H1 (cell line): ENCODE measurements around the gene HBS1L. TPM values are rescaled to one million over a fixed set of nuclear protein-coding genes. Genes with fewer than 3 reads are reported as not detected.

ENCODE experiments used
- CTCF ChIA-PET: fragments of 300-600 bp; sonication (Branson Sonifier 250); formaldehyde crosslinking; loops from one replicate; lab custom pipeline; 2021; ENCODE audit not compliant: partially characterized antibody; lab: Charles Lee
- POLR2A ChIA-PET: fragments of 300-600 bp; sonication (Branson Sonifier 250); formaldehyde crosslinking; loops from one replicate; lab custom pipeline; 2021; ENCODE audit warnings: inconsistent platforms; ENCODE audit not compliant: partially characterized antibody; lab: Charles Lee
- DNase-seq, 2 experiments: peaks; one replicate each; pipeline versions ENCODE4 v3.0.0 to v3.0.0-alpha.2; 2010 to 2022; ENCODE audit warnings: low spot score in 2 of 2, low read depth in 1 of 2, mixed read lengths in 1 of 2
- FAIRE-seq: peaks from 2 replicates; lab custom pipeline; 2011; peaks lifted over from hg19 to GRCh38; lab: Jason Lieb, UNC
- H2AFZ ChIP-seq: 2 replicates; pipeline ENCODE4 v1.8.1; 2012; ENCODE audit warnings: low read length, inconsistent platforms
- H2AK5ac ChIP-seq: 2 replicates; pipeline ENCODE4 v1.6.1; 2013; ENCODE audit warnings: low read depth, low read length
- H2BK120ac ChIP-seq: replicated peaks from 2 replicates; pipeline ENCODE3; 2013; ENCODE audit warnings: low read depth, low read length, inconsistent platforms
- H2BK12ac ChIP-seq: 2 replicates; pipeline ENCODE4 v1.6.1; 2013; ENCODE audit warnings: low read depth, low read length
- H2BK15ac ChIP-seq: 2 replicates; pipeline ENCODE4 v1.6.1; 2013; ENCODE audit warnings: low read length
- H2BK20ac ChIP-seq: 2 replicates; pipeline ENCODE4 v1.6.1; 2013; ENCODE audit warnings: low read length
- H2BK5ac ChIP-seq: 2 replicates; pipeline ENCODE4 v1.6.1; 2013; ENCODE audit warnings: low read depth, low read length
- H3K14ac ChIP-seq: 2 replicates; pipeline ENCODE4 v1.6.1; 2013; ENCODE audit warnings: inconsistent platforms; ENCODE audit not compliant: insufficient read length
- H3K18ac ChIP-seq: 2 replicates; pipeline ENCODE4 v1.6.1; 2013; ENCODE audit warnings: low read length; ENCODE audit errors: extremely low read depth
- H3K23ac ChIP-seq: 2 replicates; pipeline ENCODE4 v1.6.1; 2013; ENCODE audit warnings: inconsistent platforms; ENCODE audit not compliant: insufficient read length
- H3K23me2 ChIP-seq: 2 replicates; pipeline ENCODE4 v1.6.1; 2013; ENCODE audit warnings: low read depth, low read length
- H3K27ac ChIP-seq: 2 replicates; pipeline ENCODE4 v1.6.1; 2011; ENCODE audit warnings: low read depth, low read length, inconsistent platforms
- H3K27me3 ChIP-seq, 4 experiments: replicated peaks in 1 of 4; 1 replicate in 1 of 4; 2 replicates in 3 of 4; pipeline versions ENCODE4 v1.6.1 to v1.8.1; 2011 to 2013; ENCODE audit warnings: low read length in 3 of 4, mild to moderate bottlenecking in 3 of 4, inconsistent platforms in 2 of 4, mixed read lengths in 2 of 4, moderate library complexity in 1 of 4; ENCODE audit not compliant: control insufficient read depth in 3 of 4, insufficient read depth in 3 of 4; ENCODE audit errors: extremely low read depth in 1 of 4
- H3K36me3 ChIP-seq, 4 experiments: 2 replicates each; pipeline versions ENCODE4 v1.6.1 to v1.8.1; 2011 to 2013; ENCODE audit warnings: mild to moderate bottlenecking in 4 of 4, low read length in 3 of 4, moderate library complexity in 2 of 4, control low read depth in 1 of 4, inconsistent platforms in 1 of 4; ENCODE audit not compliant: insufficient read depth in 4 of 4, control insufficient read depth in 2 of 4
- H3K4ac ChIP-seq: replicated peaks from 2 replicates; pipeline ENCODE3; 2013; ENCODE audit warnings: low read length, low read depth, mixed read lengths, inconsistent platforms; ENCODE audit not compliant: insufficient read length
- H3K4me1 ChIP-seq, 4 experiments: replicated peaks in 1 of 4; 1 replicate in 1 of 4; 2 replicates in 3 of 4; pipeline versions ENCODE4 v1.6.1 to v1.8.1; 2011 to 2013; ENCODE audit warnings: low read length in 3 of 4, inconsistent platforms in 2 of 4, mixed read lengths in 1 of 4; ENCODE audit not compliant: insufficient read depth in 4 of 4, control insufficient read depth in 3 of 4
- H3K4me2 ChIP-seq, 2 experiments: 2 replicates each; pipeline versions ENCODE4 v1.6.1 to v1.8.1; 2011 to 2013; ENCODE audit warnings: low read depth in 2 of 2, low read length in 2 of 2, control low read depth in 1 of 2, inconsistent platforms in 1 of 2, mild to moderate bottlenecking in 1 of 2; ENCODE audit not compliant: insufficient read depth in 1 of 2
- H3K4me3 ChIP-seq, 4 experiments: fragments of 200-600, 300-600 bp in 1 of 4; sonication (generic), shearing (Covaris generic), sonication (Bioruptor Twin) in 1 of 4; 2 replicates each; pipeline versions ENCODE4 v1.5.1 to v1.8.1; 2011 to 2016; ENCODE audit warnings: low read length in 4 of 4, low read depth in 3 of 4, control low read depth in 2 of 4, inconsistent platforms in 2 of 4, mild to moderate bottlenecking in 2 of 4, mixed read lengths in 1 of 4, moderate library complexity in 1 of 4; ENCODE audit not compliant: insufficient read depth in 2 of 4; ENCODE audit errors: extremely low read depth in 1 of 4
- H3K56ac ChIP-seq: replicated peaks from 2 replicates; pipeline ENCODE3; 2013; ENCODE audit warnings: low read depth, mild to moderate bottlenecking, mixed read lengths, low read length, inconsistent platforms; ENCODE audit not compliant: insufficient read length
- H3K79me1 ChIP-seq: 2 replicates; pipeline ENCODE4 v1.6.1; 2013; ENCODE audit warnings: low read depth, low read length, control low read depth
- H3K79me2 ChIP-seq, 2 experiments: 2 replicates each; pipeline versions ENCODE4 v1.6.1 to v1.8.1; 2012 to 2013; ENCODE audit warnings: low read length in 2 of 2, mild to moderate bottlenecking in 2 of 2, inconsistent platforms in 1 of 2; ENCODE audit not compliant: insufficient read depth in 2 of 2, control insufficient read depth in 1 of 2
- H3K9ac ChIP-seq, 4 experiments: replicated peaks in 1 of 4; 1 replicate in 1 of 4; 2 replicates in 3 of 4; pipeline versions ENCODE4 v1.6.1 to v1.8.1; 2011 to 2013; ENCODE audit warnings: low read depth in 3 of 4, low read length in 3 of 4, control low read depth in 2 of 4, mild to moderate bottlenecking in 2 of 4, moderate library complexity in 2 of 4, inconsistent platforms in 1 of 4; ENCODE audit errors: extremely low read depth in 1 of 4
- H3K9me3 ChIP-seq, 2 experiments: 2 replicates each; pipeline versions ENCODE4 v1.6.1 to v1.8.1; 2012 to 2013; ENCODE audit warnings: mild to moderate bottlenecking in 2 of 2, moderate library complexity in 2 of 2, control low read depth in 1 of 2, inconsistent platforms in 1 of 2, low read depth in 1 of 2, low read length in 1 of 2, mixed read lengths in 1 of 2; ENCODE audit not compliant: insufficient read depth in 2 of 2
- H4K20me1 ChIP-seq, 2 experiments: replicated peaks in 1 of 2; 2 replicates each; pipeline versions ENCODE3 to v1.8.1; 2011 to 2013; ENCODE audit warnings: inconsistent platforms in 2 of 2, low read length in 2 of 2, mild to moderate bottlenecking in 1 of 2; ENCODE audit not compliant: insufficient read depth in 2 of 2, control insufficient read depth in 1 of 2
- H4K5ac ChIP-seq: 2 replicates; pipeline ENCODE4 v1.6.1; 2013; ENCODE audit warnings: low read length, low read depth, mixed read lengths, inconsistent platforms; ENCODE audit not compliant: insufficient read length
- H4K8ac ChIP-seq: 2 replicates; pipeline ENCODE4 v1.8.0; 2013; ENCODE audit warnings: mild to moderate bottlenecking, moderate library complexity, low read length, inconsistent platforms; ENCODE audit not compliant: insufficient read depth; ENCODE audit errors: extremely low read depth
- H4K91ac ChIP-seq: replicated peaks from 2 replicates; pipeline ENCODE3; 2013; ENCODE audit warnings: low read length, mixed read lengths, inconsistent platforms; ENCODE audit not compliant: insufficient read length
- ATF2 ChIP-seq: IDR thresholded peaks from 2 replicates; pipeline ENCODE4 v1.6.1; 2012; ENCODE audit warnings: low read length, inconsistent platforms
- E2F6 ChIP-seq: IDR thresholded peaks from 2 replicates; pipeline ENCODE4 v1.6.1; 2012; ENCODE audit warnings: inconsistent platforms
- HDAC2 ChIP-seq, 2 experiments: fragments of 300-600 bp in 1 of 2; sonication (generic) in 1 of 2; IDR thresholded peaks; 2 replicates each; pipeline ENCODE4 v1.6.1; 2011 to 2012; ENCODE audit warnings: low read depth in 2 of 2, low read length in 2 of 2, mild to moderate bottlenecking in 2 of 2, moderate library complexity in 2 of 2, borderline replicate concordance in 1 of 2, inconsistent platforms in 1 of 2
- RXRA ChIP-seq: IDR thresholded peaks from 2 replicates; pipeline ENCODE4 v1.6.1; 2011; ENCODE audit warnings: low read depth, mild to moderate bottlenecking, low read length, moderate library complexity; ENCODE audit not compliant: insufficient read depth
- WGBS, 2 experiments: shearing (Covaris generic) in 1 of 2; methylation state at CpG; one replicate each; pipeline versions ENCODE4 v1.1.6 to v1.1.7; 2013 to 2015; ENCODE audit warnings: low lambda C conversion rate in 2 of 2, mixed read lengths in 2 of 2, inconsistent platforms in 1 of 2, low coverage in 1 of 2, missing lambda C conversion rate in 1 of 2; ENCODE audit not compliant: insufficient replicate concordance in 2 of 2, insufficient coverage in 1 of 2, insufficient read length in 1 of 2; ENCODE audit errors: extremely low coverage in 1 of 2, missing lambda C conversion rate in 1 of 2; 5-methylcytosine and 5-hydroxymethylcytosine counted together
- polyA plus RNA-seq, 7 experiments: library from polyadenylated mRNA; depleted of rRNA in 3 of 7; stranded (reverse) in 5 of 7; unstranded in 2 of 7; fragments of >200 nt in 5 of 7; fragments of 200-250 nt in 2 of 7; gene quantifications; 1 replicate in 5 of 7; 2 replicates in 1 of 7; 4 replicates in 1 of 7; pipeline versions ENCODE4 v1.2.1 to v1.2.3, GENCODE V29; 2011 to 2013; ENCODE audit warnings: missing spikeins in 2 of 7, mixed read lengths in 2 of 7
- total RNA-seq: library from RNA; stranded (reverse); fragmentation: NEBNext Ultra II Directional; extraction: Animal tissue kit (Norgen Biotek cat#: 25700); gene quantifications from 2 replicates; pipeline ENCODE4 v1.2.1, GENCODE V29; 2021

HBS1L gene
- total and polyA plus RNA-seq, 2 of the 8 experiments (the other 6 are each of a cell fraction or from before 2014, with no cell fraction given) = 28.1 to 97.1 TPM

- H4K5ac ChIP-seq = no peak overlapping the region
- FAIRE-seq (no peak), DNase-seq (no peak)
- no peak overlapping the region for H3K4me3 ChIP-seq
- H2BK15ac ChIP-seq = no peak overlapping the region
- H3K4me2 ChIP-seq = no peak overlapping the region
- no peaks in the 10 kb centered on the region for H3K23me2 ChIP-seq
- H3K27me3 ChIP-seq = no peaks in the 10 kb centered on the region
- H2AFZ ChIP-seq = no peak overlapping the region
- ChIA-PET CTCF (interaction anchor here (0.6 to 1.0 kb wide), 2 partner anchors 122 to 289 kb away, joined by 3 read pairs; no protein-coding TSS in a partner anchor), POLR2A (no interaction called here)
- H4K8ac ChIP-seq = no peak overlapping the region
- H2BK120ac ChIP-seq = no peak overlapping the region
- H2BK20ac ChIP-seq = no peak overlapping the region
- H2AK5ac ChIP-seq = no peak overlapping the region
- no peak overlapping the region for H3K27ac ChIP-seq
- H4K91ac ChIP-seq = no peak overlapping the region
- H2BK12ac ChIP-seq = no peak overlapping the region
- H3K23ac ChIP-seq = no peak overlapping the region
- no peak overlapping the region for H3K18ac ChIP-seq
- H3K9me3 ChIP-seq = no peaks in the 10 kb centered on the region
- H2BK5ac ChIP-seq = no peak overlapping the region
- no peaks in the 10 kb centered on the region for H3K79me2 ChIP-seq
- H3K4me1 ChIP-seq = no peaks in the 10 kb centered on the region
- H3K56ac ChIP-seq = no peak overlapping the region
- no peaks in the 10 kb centered on the region for H3K36me3 ChIP-seq
- 92% methylated on average over 1 of the region's 1 CpG; no CpG with 5 or more reads in 1 of the 2 experiments for WGBS, 2 experiments
- no peak overlapping the region for H3K4ac ChIP-seq
- H4K20me1 ChIP-seq = no peaks in the 10 kb centered on the region
- H3K14ac ChIP-seq = no peak overlapping the region
- no peaks in the 10 kb centered on the region for H3K79me1 ChIP-seq
- H3K9ac ChIP-seq = no peak overlapping the region
- no peak for TF ChIP-seq E2F6
- no peak for TF ChIP-seq RXRA
- no peak for TF ChIP-seq ATF2
- TF ChIP-seq HDAC2 (IDR thresholded peaks at IDR 0.05; ENCODE audit: borderline replicate concordance in 1 of 2, low read depth in 2 of 2, low read length in 2 of 2) = no peak
Measured at GRCh38 chr6:135094403-135094821, 39.8 kb upstream of the HBS1L start.
